Measurements from ENCODE around the gene SMG1. TPM values are rescaled to one million over a fixed set of nuclear protein-coding genes. Genes with fewer than 3 reads are reported as not detected.

SMG1 gene
- total RNA-seq, 1 experiment from 2014 or later = 72.7 TPM

DNA sequence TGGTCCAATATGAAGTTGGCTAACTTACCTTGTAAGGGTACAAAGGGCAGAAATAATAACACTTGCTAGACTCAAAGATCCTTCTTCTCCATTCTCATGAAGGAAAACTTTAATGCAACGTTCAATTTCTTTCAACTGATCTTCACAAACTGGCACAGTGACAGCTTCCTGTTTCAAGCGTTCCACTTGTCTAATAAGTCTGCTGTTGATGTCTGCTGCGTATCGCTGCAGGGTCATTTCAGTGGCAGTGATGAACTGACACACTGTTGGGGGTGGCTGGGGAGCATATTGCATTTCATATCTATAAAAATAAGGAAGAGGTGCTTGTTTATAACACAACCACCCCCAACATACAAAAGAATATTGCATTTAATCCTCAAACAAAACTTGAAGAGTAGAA, 91.3 kb downstream of the SMG1 start:
- Histone ChIP-seq H3K79me2 (ENCODE audit: insufficient read depth, low read length) (0 out of 2 replicates have a peak, but pooled peaks cover 4% of the 10 kb centered on the region), H2AFZ (ENCODE audit: low read depth, low read length, poor library complexity, severe bottlenecking) (no peak overlapping the region), H3K36me3 (ENCODE audit: control insufficient read depth in 1 of 2, insufficient read depth in 2 of 2, low read length in 2 of 2) (peaks cover 75 to 81% of the 10 kb centered on the region in 2 experiments), H3K4me2 (ENCODE audit: low read length) (no peak overlapping the region), H3K27ac (ENCODE audit: low read depth, low read length) (no peak overlapping the region), H3K4me3 (replicated peaks in 1 of 2; ENCODE audit: low read depth in 1 of 2, low read length in 2 of 2) (no peak overlapping the region), H3K9me3 (ENCODE audit: control insufficient read depth in 1 of 2, insufficient read depth in 1 of 2, low read depth in 1 of 2, low read length in 2 of 2) (no peaks in the 10 kb centered on the region), H4K20me1 (ENCODE audit: insufficient read depth) (no peaks in the 10 kb centered on the region; the same call in 1 of the 2 replicates), H3K27me3 (ENCODE audit: insufficient read depth, low read length) (no peaks in the 10 kb centered on the region), H3K4me1 (ENCODE audit: control insufficient read depth in 1 of 2, insufficient read depth in 2 of 2, low read length in 2 of 2) (no peaks in the 10 kb centered on the region), H3K9ac (ENCODE audit: low read length) (no peak overlapping the region), H3K9me2 (ENCODE audit: insufficient read depth) (no peaks in the 10 kb centered on the region)
- ChIA-PET POLR2A (no interaction called here), RAD21 (ENCODE audit: low non-redundant PET in 1 of 2, low total read pairs in 2 of 2, uncharacterized antibody in 2 of 2, unreplicated experiment in 2 of 2) (no interaction called here), CTCF (no interaction called here)
- no peak for DNase-seq (ENCODE audit: low read depth, low spot score)
- TF ChIP-seq MAX (IDR thresholded peaks at IDR 0.05) (no peak), EGR1 (IDR thresholded peaks at IDR 0.05; ENCODE audit: low read depth) (no peak), ZBTB33 (IDR thresholded peaks at IDR 0.05; ENCODE audit: extremely low read depth, insufficient replicate concordance, low read length) (no peak)
- TF ChIP-seq, protein P1, sequence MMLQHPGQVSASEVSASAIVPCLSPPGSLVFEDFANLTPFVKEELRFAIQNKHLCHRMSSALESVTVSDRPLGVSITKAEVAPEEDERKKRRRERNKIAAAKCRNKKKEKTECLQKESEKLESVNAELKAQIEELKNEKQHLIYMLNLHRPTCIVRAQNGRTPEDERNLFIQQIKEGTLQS (IDR thresholded peaks at IDR 0.05) = no peak
- no peak for ATAC-seq
- no TSS peak for BruUV-seq (replicated peaks)
- intact Hi-C loops (cut with micrococcal nuclease) = loop anchor here (5.0 kb wide), 1 partner anchor 32 kb away; no protein-coding TSS in a partner anchor

GRCh38 chr16:18833707-18834505, 92.3 kb downstream of the SMG1 start:
- H2AFZ ChIP-seq (ENCODE audit: low read depth, low read length, poor library complexity, severe bottlenecking) = no peak overlapping the region
- no TSS peak for BruUV-seq (replicated peaks)
- H3K79me2 ChIP-seq (ENCODE audit: insufficient read depth, low read length) = no peaks in the 10 kb centered on the region
- no peak overlapping the region for H3K9ac ChIP-seq (ENCODE audit: low read length)
- DNase-seq (ENCODE audit: low read depth, low spot score) = no peak
- no peak overlapping the region for H3K4me3 ChIP-seq (replicated peaks in 1 of 2; ENCODE audit: low read depth in 1 of 2, low read length in 2 of 2)
- no peak for ATAC-seq
- peaks cover 78 to 83% of the 10 kb centered on the region in 2 experiments for H3K36me3 ChIP-seq (ENCODE audit: control insufficient read depth in 1 of 2, insufficient read depth in 2 of 2, low read length in 2 of 2)
- ChIA-PET CTCF (no interaction called here), RAD21 (ENCODE audit: low non-redundant PET in 1 of 2, low total read pairs in 2 of 2, uncharacterized antibody in 2 of 2, unreplicated experiment in 2 of 2) (no interaction called here), POLR2A (no interaction called here)
- H3K27me3 ChIP-seq (ENCODE audit: insufficient read depth, low read length) = no peaks in the 10 kb centered on the region
- no peaks in the 10 kb centered on the region for H3K4me1 ChIP-seq (ENCODE audit: control insufficient read depth in 1 of 2, insufficient read depth in 2 of 2, low read length in 2 of 2)
- intact Hi-C loops (cut with micrococcal nuclease) = loop anchor here (5.0 kb wide), 1 partner anchor 33 kb away; no protein-coding TSS in a partner anchor
- H3K9me2 ChIP-seq (ENCODE audit: insufficient read depth) = no peaks in the 10 kb centered on the region
- H3K27ac ChIP-seq (ENCODE audit: low read depth, low read length) = no peak overlapping the region
- H4K20me1 ChIP-seq (ENCODE audit: insufficient read depth) = no peaks in the 10 kb centered on the region; the same call in 1 of the 2 replicates
- no peaks in the 10 kb centered on the region for H3K9me3 ChIP-seq (ENCODE audit: control insufficient read depth in 1 of 2, insufficient read depth in 1 of 2, low read depth in 1 of 2, low read length in 2 of 2)
- no peak overlapping the region for H3K4me2 ChIP-seq (ENCODE audit: low read length)
- TF ChIP-seq POLR2A (IDR thresholded peaks at IDR 0.05; ENCODE audit: borderline replicate concordance, extremely low read depth, insufficient read depth, insufficient read length) = no peak
- TF ChIP-seq ZNF274 (IDR thresholded peaks at IDR 0.05; ENCODE audit: low read depth, low read length) = no peak
- no peak for TF ChIP-seq FOSL1 (IDR thresholded peaks at IDR 0.05; ENCODE audit: low read depth)
- TF ChIP-seq JUND (IDR thresholded peaks at IDR 0.05) = no peak
- TF ChIP-seq EZH2 (IDR thresholded peaks at IDR 0.05) = no peak
- no peak for TF ChIP-seq ELF1 (IDR thresholded peaks at IDR 0.05; ENCODE audit: borderline replicate concordance, low read depth)
- TF ChIP-seq ZBTB33 (IDR thresholded peaks at IDR 0.05; ENCODE audit: extremely low read depth, insufficient replicate concordance, low read length) = no peak
- TF ChIP-seq TCF7L2 (IDR thresholded peaks at IDR 0.05; ENCODE audit: borderline replicate concordance, extremely low read depth, insufficient read depth, insufficient read length) = no peak
- TF ChIP-seq YY1 (IDR thresholded peaks at IDR 0.05; ENCODE audit: extremely low read depth, insufficient replicate concordance, low read depth, low read length) = no peak
- TF ChIP-seq CBX3 (IDR thresholded peaks at IDR 0.05; ENCODE audit: low read depth) = no peak
- TF ChIP-seq ZFX (IDR thresholded peaks at IDR 0.05) = no peak
- TF ChIP-seq SP1 (IDR thresholded peaks at IDR 0.05; ENCODE audit: low read depth) = no peak
- no peak for TF ChIP-seq SIN3A (IDR thresholded peaks at IDR 0.05; ENCODE audit: low read depth)

All from HCT116 (cell line).